ENCODE data around the gene FAM187B.

DNA sequence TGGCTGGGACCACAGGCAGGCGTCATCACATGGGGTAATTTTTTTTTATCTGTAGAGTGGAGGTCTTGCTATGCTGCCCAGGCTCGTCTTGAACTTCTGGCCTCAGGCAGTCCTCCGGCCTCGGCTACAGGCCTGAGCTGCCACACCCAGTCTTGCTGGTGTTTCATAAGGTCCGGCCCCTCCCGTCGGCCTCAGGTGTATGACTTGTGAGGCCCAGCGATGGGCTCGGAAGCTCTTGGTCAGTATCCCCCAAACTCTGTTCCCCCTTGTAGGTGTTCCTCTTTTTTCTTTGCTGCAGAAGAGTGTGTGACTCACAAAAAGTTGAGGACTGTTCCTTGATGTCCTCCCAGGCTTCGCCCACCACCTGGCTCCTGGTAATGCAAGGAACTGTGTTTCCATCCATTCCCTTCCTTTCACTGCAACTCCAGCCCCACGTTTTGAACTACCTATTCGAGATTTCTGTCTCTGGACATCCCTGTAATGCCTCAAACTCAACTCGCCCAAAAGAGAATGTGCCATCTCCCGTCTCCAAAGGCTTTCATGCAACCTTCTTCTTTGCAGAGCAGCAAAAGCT lies 45.2 kb upstream of the FAM187B start:
- TF ChIP-seq REST (IDR thresholded peaks at IDR 0.05; ENCODE audit: insufficient read depth in 1 of 2, low read depth in 2 of 2, low read length in 2 of 2) (no peak), POLR2AphosphoS5 (IDR thresholded peaks at IDR 0.05; ENCODE audit: low read depth, low read length) (no peak)
